ENCODE results near the gene CNOT6L.
"Not testable (repeated sequence)": the region's sequence is repeated elsewhere in the genome, so short reads cannot be mapped to it uniquely, and the experiment has no call there.

Gene CNOT6L

DNA sequence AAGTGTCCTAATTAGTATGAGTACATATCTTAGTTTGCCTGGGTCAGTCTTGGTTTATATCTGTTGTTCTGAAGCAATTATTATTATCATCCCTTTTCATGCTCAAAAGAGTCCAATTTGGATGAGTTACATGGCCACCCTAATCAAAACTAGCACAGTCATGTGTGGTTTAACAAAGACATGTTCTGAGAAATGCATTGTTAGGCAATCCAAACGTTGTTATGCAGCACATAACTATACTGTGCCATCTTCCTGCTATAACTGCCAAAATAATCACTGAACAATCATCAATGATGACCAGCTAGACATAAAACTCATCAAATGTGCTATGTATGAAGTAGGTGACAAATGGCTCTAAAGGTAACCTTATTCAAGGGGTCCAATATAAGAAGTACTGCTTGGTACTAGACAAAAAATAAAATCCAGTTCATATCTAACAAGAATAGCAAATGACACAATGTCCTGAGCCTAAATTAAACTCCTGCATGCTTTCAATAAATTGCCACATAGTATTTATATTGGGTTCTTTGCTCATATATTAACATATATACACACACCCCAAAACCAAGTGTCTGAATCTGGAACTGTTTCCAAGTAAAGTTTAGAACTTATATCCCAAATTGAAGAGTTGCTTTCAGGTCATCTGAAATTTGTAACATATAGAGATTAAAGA lies 41.9 kb downstream of the CNOT6L start:
- DNase-seq, result no peak

- no peak for DNase-seq
Observed at GRCh38 chr4:77776182-77777134, 42.7 kb downstream of the CNOT6L start.

DNA sequence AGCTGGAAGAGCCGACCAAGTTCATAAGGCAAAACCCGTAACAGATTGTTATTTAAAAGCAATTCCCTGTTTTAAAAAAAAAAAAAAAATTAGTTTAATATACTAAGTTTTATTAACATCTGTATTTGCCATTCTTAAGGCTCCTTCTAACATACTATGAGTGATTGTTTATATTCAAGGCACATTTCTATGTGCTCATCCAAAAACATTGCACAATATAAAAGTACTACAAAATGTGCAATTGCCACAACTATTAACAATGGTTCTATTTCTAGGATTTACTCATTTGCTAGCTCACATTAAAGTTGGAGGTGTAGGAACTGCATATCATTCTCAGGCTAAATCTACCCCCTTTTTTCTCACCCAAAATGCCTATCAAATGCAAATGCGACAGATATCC lies 46.1 kb downstream of the CNOT6L start:
- no peak for DNase-seq

- DNase-seq, result no peak
Observed at GRCh38 chr4:77771566-77771965, 47.6 kb downstream of the CNOT6L start.

DNA sequence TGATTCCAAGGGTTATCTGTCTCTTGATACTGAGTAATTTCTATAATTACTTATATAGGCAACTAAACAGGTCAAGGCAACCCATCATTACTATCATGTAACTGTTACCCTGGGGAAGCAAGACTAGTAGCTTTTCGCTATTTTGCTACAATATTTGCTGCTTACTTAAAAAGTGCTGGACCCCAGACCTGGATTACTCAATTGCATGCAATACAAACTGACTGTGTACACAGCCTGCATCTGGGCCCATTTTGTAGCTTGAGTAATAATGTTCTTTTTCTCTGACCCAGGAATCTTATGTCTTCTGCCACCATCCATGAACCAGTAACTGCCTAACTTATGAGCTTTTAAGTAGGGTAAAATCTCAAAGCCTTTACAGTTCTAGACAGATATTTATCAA lies 53.4 kb downstream of the CNOT6L start:
- DNase-seq, result no peak

- no peak for DNase-seq
Observed at GRCh38 chr4:77762531-77762930, 56.6 kb downstream of the CNOT6L start.

DNA sequence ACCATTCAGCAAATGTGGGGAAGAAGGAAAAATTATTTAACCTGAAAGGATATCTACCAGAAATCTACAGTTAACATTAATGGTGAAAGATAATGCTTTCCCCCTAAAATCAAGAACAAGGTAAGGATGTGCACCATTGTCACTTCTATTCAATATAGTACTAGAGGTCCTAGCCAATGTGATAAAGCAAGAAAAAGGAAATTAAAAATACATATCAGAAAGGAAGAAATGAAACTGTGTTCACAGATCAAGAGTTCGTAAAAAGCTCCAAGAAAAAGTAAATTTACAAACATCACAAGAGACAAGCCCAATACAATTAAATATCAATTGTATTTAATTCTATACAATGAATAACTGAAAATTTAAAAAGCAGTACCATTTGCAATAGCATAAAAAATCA lies 57.6 kb downstream of the CNOT6L start:
- no peak for DNase-seq

- DNase-seq, result no peak
Observed at GRCh38 chr4:77758804-77759203, 60.4 kb downstream of the CNOT6L start.

DNA sequence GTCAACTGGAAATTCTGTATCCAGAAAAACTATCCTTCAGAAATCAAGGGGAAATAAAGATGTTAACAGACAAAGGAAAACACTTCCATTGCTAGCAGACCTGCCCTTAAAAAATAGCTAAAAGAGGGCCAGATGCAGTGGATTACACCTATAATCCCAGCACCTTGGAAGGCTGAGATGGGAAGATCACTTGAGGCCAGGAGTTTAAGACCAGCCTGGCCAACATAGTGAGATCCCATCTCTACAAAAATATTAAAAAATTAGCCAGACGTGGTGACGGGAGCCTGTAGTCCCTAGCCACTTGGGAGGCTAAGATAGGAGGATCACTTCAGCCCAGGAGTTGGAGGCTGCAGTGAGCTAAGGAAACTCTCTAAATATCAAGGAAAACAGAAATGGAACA lies 67.4 kb downstream of the CNOT6L start:
- no peak for DNase-seq

DNA sequence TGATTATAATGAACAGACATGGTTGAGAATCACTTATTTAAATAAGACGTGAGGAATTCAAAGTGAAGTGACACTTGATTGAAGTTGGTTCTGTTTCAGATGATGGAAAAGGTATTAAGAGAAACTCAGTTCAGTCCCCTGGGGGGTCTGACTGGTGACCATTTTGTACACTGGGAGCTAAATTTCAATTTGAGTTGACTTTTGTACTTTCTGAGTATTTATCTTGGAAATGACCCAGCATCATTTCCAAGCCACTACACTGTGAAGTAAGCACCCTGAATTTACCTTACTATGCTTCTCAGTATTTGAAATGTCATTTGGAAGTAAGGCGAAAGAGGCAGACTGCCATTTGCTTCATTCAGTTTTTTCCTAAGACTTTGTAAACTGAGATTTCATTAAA lies 73.4 kb downstream of the CNOT6L start:
- DNase-seq, result no peak

GRCh38 chr4:77742054-77742453 lies 77.1 kb downstream of the CNOT6L start:
- DNase-seq, result no peak

GRCh38 chr4:77740480-77740879 lies 78.7 kb downstream of the CNOT6L start:
- no peak for DNase-seq

- DNase-seq, result peak; percentile 23
Observed at GRCh38 chr4:77734928-77735327, 84.2 kb downstream of the CNOT6L start.

DNA sequence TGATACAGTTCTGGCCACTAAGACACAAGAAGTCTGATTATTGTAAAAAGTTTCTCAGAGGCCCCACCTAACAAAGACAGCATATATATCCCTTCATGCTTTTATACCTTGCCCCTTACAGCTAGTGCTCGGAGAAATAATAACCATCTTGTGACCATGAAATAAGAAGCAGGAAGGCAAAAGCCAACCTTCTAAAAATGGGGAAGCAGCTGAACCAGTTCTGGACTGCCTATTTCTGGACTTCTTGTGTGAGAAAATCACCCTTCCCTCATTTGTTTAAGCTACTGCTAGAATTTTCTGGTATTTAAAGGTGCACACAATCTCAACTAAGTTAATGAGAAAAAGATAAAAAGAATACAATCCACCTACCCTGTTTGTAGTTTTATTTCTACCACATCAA lies 87.5 kb downstream of the CNOT6L start:
- DNase-seq, result no peak

DNA sequence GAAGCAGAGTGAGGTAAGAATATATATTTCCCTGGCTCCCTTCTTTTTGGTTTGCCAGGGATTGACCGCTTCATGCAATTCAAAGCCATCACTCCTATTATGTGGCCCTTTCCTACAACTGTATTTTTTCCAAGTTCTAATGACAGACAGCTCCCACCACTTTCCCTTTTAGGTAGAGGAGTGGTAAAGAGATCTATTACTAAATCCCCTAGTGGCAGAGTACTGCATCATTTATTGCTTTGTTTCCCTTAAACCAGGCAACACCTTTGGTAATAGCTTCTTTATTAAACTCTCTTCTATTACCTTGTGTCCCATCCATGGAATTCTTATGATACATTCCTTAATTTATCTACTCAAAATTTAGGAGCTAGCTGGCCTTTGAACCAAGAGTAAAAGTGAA lies 90.7 kb downstream of the CNOT6L start:
- no peak for DNase-seq

DNA sequence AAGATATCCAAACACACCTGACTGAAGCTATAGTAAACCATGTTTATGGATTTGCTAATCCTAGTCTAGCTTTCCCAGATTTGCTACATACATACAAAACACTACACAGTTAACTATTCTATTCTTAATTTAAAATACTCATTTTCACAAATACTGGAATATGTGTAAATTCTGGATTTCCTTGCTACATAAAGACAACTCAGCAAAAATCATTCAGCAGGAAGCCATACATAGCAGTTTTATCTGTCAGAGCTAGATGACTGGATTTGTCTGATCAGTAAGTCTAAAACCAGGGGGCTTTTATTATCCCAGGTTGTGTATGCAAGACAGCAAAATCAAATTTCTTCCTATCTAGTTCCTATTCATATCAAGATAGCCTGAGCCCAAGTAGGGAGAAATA lies 98.1 kb downstream of the CNOT6L start:
- no peak for DNase-seq

GRCh38 chr4:77718500-77718899 lies 100.7 kb downstream of the CNOT6L start:
- not testable (repeated sequence) for DNase-seq

- no peak for DNase-seq
Observed at GRCh38 chr4:77715414-77716290, 103.5 kb downstream of the CNOT6L start.

DNA sequence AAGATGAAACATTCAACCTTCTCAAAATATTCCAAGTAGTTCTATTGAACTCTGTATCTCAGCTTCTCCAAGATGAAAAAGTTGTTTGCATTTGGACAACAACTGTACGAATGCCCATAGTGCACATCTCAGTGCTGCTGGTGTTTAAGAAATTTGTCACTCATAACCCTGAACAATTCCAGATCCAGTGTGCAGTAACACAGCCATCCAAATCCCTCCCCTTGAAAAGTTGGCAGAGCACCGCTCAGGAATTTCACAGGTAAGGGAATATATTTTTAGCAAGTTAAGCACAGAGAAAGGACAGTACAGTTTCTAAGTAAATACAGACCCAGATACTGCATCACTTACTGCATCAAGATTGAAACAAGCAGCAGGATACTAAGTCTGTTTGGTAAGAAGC lies 104.7 kb downstream of the CNOT6L start:
- no peak for DNase-seq

DNA sequence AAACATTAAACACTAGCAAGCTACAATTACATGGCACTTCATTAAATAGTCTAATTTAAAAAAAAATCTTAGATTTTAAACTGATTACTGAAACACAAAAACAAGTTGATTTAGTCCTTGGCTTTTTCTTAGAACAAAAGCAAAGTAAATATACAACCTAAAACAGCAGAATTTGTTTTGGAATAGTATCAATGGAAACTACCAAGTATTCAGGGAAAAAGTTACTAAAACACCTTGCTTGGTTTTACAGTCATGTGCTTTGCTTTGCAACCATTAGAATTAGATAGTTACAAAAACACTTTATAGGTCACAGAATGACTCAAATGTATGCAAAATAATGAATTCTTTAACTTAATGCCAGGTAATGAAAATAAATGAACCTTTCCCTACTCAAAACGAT lies 105.3 kb downstream of the CNOT6L start:
- no peak for DNase-seq

DNA sequence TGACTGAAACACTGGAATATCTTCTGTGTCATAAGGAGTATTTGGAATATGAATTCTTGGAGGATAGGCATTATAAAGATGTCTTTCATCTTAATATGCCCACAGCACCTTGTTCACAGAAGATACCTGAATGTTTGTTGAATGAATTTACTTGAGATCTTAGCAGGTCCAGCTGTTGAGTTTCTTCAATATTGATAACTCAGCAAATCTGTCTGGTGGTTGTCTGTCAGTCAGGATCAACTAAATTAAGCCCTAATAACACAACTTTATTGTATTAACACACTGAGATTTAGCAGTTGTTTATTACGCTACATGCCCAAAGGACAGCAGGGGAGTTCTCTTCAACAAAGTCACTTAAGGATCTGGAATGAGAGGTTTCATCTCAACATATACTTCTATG lies 106.5 kb downstream of the CNOT6L start:
- no peak for DNase-seq

GRCh38 chr4:77711469-77711868 lies 107.7 kb downstream of the CNOT6L start:
- no peak for DNase-seq

- DNase-seq, result no peak
Observed at GRCh38 chr4:77710684-77711083, 108.5 kb downstream of the CNOT6L start.
